CD4-positive, alpha-beta T cell (primary cell): Measurements from ENCODE around the gene CEP57L1. TPM values are rescaled to one million over a fixed set of nuclear protein-coding genes. Genes with fewer than 3 reads are reported as not detected.
"Not testable (repeated sequence)": the region's sequence is repeated elsewhere in the genome, so short reads cannot be mapped to it uniquely, and the experiment has no call there.

Experiments
- ATAC-seq: fragments of 200-7000 bp; cut with Tn5 transposase; one replicate; pipeline ENCODE4 v1.10.0; 2022; ENCODE audit warnings: mild to moderate bottlenecking; ENCODE audit not compliant: poor library complexity
- CTCF ChIA-PET: fragments of 350-600 bp; sonication (Branson Sonifier 250); formaldehyde crosslinking; loops from one replicate; lab custom pipeline; 2021; ENCODE audit warnings: antibody characterized with exemption, inconsistent platforms; lab: Charles Lee
- POLR2A ChIA-PET: fragments of 350-600 bp; sonication (Branson Sonifier 250); formaldehyde crosslinking; loops from one replicate; lab custom pipeline; 2021; ENCODE audit warnings: antibody characterized with exemption, inconsistent platforms; lab: Charles Lee
- DNase-seq, 14 experiments: peaks; one replicate each; pipeline ENCODE4 v3.0.0-alpha.2; 2013 to 2020; ENCODE audit warnings: mixed read lengths in 2 of 14
- H3K27ac ChIP-seq, 2 donors: one replicate each; pipeline versions ENCODE4 v1.5.1 to v1.7.0; 2013; ENCODE audit warnings: low read length in 2 of 2, low read depth in 1 of 2, mild to moderate bottlenecking in 1 of 2
- H3K27me3 ChIP-seq, 2 experiments: 1 replicate in 1 of 2; 2 replicates in 1 of 2; pipeline versions ENCODE4 v1.6.1 to v1.7.0; 2013; ENCODE audit warnings: low read length in 2 of 2, control low read depth in 1 of 2, mild to moderate bottlenecking in 1 of 2, moderate library complexity in 1 of 2; ENCODE audit not compliant: insufficient read depth in 2 of 2, control insufficient read depth in 1 of 2
- H3K36me3 ChIP-seq: one replicate; pipeline ENCODE4 v1.6.1; 2013; ENCODE audit warnings: low read length, control low read depth; ENCODE audit not compliant: insufficient read depth
- H3K4me1 ChIP-seq: one replicate; pipeline ENCODE4 v1.6.1; 2013; ENCODE audit warnings: low read length, control low read depth; ENCODE audit not compliant: insufficient read depth
- H3K4me3 ChIP-seq: one replicate; pipeline ENCODE4 v1.5.1; 2013; ENCODE audit warnings: mild to moderate bottlenecking, low read length, moderate library complexity
- H3K9me3 ChIP-seq, 2 experiments: 1 replicate in 1 of 2; 2 replicates in 1 of 2; pipeline versions ENCODE4 v1.6.1 to v1.7.0; 2013; ENCODE audit warnings: low read length in 2 of 2, mild to moderate bottlenecking in 2 of 2, control low read depth in 1 of 2, moderate library complexity in 1 of 2; ENCODE audit not compliant: control insufficient read depth in 1 of 2, insufficient read depth in 1 of 2
- H3K27ac Mint-ChIP-seq: one replicate; pipeline ENCODE4 v1.8.0; 2020; ENCODE audit warnings: mixed read lengths
- H3K27me3 Mint-ChIP-seq: one replicate; pipeline ENCODE4 v1.8.0; 2021; ENCODE audit warnings: mixed read lengths
- H3K36me3 Mint-ChIP-seq: one replicate; pipeline ENCODE4 v1.8.0; 2021; ENCODE audit warnings: low read depth, mixed read lengths
- H3K4me1 Mint-ChIP-seq: one replicate; pipeline ENCODE4 v1.8.0; 2021; ENCODE audit warnings: low read depth, mixed read lengths
- H3K4me3 Mint-ChIP-seq: one replicate; pipeline ENCODE4 v1.8.0; 2020; ENCODE audit warnings: mild to moderate bottlenecking, mixed read lengths
- H3K9me3 Mint-ChIP-seq: one replicate; pipeline ENCODE4 v1.8.0; 2020; ENCODE audit warnings: mixed read lengths
- intact Hi-C, 2 experiments: fragments of 100-400 bp; cut with DNase I in 1 of 2; cut with micrococcal nuclease in 1 of 2; formaldehyde crosslinking; loops; one replicate each; pipeline versions ENCODE4 v1.15.1 to v1.9.0; 2023 to 2025; cut with DNase I, micrococcal nuclease
- total RNA-seq, 174 experiments: library from RNA in 2 of 174; stranded (reverse) in 2 of 174; gene quantifications; one replicate each; pipeline ENCODE4 v1.2.3 and lab custom pipeline; 2021 to 2026
- TF ChIP-seq, protein P1 (sequence below): fragments of 200-600 bp; IDR thresholded peaks from one replicate; pipeline ENCODE4 v1.8.0; 2022; ENCODE audit warnings: antibody characterized with exemption, mild to moderate bottlenecking

Gene CEP57L1
- total RNA-seq, 2 experiments from 2014 or later: 3.8 to 4.8 TPM

GRCh38 chr6:109139109-109139508, 43.8 kb downstream of the CEP57L1 start:
- Histone ChIP-seq H3K27me3 (no peaks in the 10 kb centered on the region), H3K4me1 (no peaks in the 10 kb centered on the region), H3K27ac (no peak overlapping the region), H3K9me3 (no peaks in the 10 kb centered on the region), H3K36me3 (no peaks in the 10 kb centered on the region), H3K4me3 (no peak overlapping the region)
- H3K4me1 Mint-ChIP-seq: no peaks in the 10 kb centered on the region
- intact Hi-C loops: loop anchor here in 1 of 2 experiments (10.0 kb wide), 1 partner anchor 1136 kb away; no protein-coding TSS in a partner anchor
- ChIA-PET CTCF (interaction anchor here (0.5 kb wide), 1 partner anchor 602 kb away, joined by 3 read pairs; no protein-coding TSS in a partner anchor), POLR2A (no interaction called here)
- no peak overlapping the region for H3K4me3 Mint-ChIP-seq
- H3K27me3 Mint-ChIP-seq: no peaks in the 10 kb centered on the region
- no peaks in the 10 kb centered on the region for H3K9me3 Mint-ChIP-seq
- DNase-seq (no peak), ATAC-seq (no peak)
- TF ChIP-seq, protein P1, sequence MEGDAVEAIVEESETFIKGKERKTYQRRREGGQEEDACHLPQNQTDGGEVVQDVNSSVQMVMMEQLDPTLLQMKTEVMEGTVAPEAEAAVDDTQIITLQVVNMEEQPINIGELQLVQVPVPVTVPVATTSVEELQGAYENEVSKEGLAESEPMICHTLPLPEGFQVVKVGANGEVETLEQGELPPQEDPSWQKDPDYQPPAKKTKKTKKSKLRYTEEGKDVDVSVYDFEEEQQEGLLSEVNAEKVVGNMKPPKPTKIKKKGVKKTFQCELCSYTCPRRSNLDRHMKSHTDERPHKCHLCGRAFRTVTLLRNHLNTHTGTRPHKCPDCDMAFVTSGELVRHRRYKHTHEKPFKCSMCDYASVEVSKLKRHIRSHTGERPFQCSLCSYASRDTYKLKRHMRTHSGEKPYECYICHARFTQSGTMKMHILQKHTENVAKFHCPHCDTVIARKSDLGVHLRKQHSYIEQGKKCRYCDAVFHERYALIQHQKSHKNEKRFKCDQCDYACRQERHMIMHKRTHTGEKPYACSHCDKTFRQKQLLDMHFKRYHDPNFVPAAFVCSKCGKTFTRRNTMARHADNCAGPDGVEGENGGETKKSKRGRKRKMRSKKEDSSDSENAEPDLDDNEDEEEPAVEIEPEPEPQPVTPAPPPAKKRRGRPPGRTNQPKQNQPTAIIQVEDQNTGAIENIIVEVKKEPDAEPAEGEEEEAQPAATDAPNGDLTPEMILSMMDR: no peak
- no peak overlapping the region for H3K27ac Mint-ChIP-seq
- peaks cover 5% of the 10 kb centered on the region for H3K36me3 Mint-ChIP-seq

DNA sequence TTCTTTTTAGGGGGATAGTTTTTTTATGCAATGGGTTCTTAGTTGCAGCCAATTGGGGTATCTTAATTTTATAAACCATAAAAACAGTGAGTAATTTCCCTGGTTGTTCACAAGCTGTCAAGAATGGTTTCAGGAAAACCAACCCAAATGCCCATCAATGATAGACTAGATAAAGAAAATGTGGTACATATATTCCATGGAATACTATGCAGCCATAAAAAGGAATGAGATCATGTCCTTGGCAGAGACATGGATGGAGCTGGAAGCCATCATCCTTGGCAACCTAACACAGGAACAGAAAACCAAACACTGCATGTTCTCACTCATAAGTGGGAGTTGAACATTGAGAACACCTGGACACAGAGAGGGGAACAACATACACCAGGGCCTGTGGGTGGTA, 46.8 kb downstream of the CEP57L1 start:
- H3K27me3 Mint-ChIP-seq, CTCF ChIA-PET, H3K4me1 Mint-ChIP-seq, H3K9me3 Mint-ChIP-seq, H3K9me3 ChIP-seq, POLR2A ChIA-PET, H3K27ac Mint-ChIP-seq, H3K36me3 Mint-ChIP-seq, H3K27ac ChIP-seq, H3K36me3 ChIP-seq, ATAC-seq, DNase-seq, intact Hi-C loops, H3K4me3 Mint-ChIP-seq, H3K4me1 ChIP-seq, H3K4me3 ChIP-seq, H3K27me3 ChIP-seq: not testable (repeated sequence)

DNA sequence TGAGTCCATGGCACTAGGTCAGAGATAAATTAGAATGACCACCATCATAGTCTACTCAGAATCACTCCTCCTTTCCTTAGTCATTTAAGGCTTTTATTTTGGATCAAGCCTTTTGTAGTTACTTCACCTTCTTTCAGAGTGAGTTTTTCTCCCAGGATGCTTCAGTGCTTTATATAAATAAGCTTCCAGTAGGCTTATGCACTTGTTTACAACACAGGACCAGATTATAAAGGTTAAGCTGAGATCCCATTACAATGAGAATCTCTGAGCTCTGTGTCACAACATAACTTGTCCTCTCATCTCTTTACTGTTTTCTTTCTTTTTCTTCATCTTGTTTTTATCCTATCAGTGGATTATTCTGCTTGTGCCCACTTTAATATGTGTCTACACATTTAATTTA, 47.9 kb downstream of the CEP57L1 start:
- ChIA-PET CTCF (no interaction called here), POLR2A (no interaction called here)
- no peak overlapping the region for H3K27ac Mint-ChIP-seq
- H3K27me3 Mint-ChIP-seq: no peaks in the 10 kb centered on the region
- no peaks in the 10 kb centered on the region for H3K4me1 Mint-ChIP-seq
- intact Hi-C loops: no loop called here
- H3K36me3 Mint-ChIP-seq: peaks cover 12% of the 10 kb centered on the region
- H3K9me3 Mint-ChIP-seq: no peaks in the 10 kb centered on the region
- Histone ChIP-seq H3K9me3 (no peaks in the 10 kb centered on the region), H3K27me3 (no peaks in the 10 kb centered on the region), H3K27ac (no peak overlapping the region), H3K4me1 (no peaks in the 10 kb centered on the region), H3K36me3 (no peaks in the 10 kb centered on the region), H3K4me3 (no peak overlapping the region)
- no peak overlapping the region for H3K4me3 Mint-ChIP-seq
- no peak for ATAC-seq
- TF ChIP-seq, protein P1: no peak
- no peak for DNase-seq

DNA sequence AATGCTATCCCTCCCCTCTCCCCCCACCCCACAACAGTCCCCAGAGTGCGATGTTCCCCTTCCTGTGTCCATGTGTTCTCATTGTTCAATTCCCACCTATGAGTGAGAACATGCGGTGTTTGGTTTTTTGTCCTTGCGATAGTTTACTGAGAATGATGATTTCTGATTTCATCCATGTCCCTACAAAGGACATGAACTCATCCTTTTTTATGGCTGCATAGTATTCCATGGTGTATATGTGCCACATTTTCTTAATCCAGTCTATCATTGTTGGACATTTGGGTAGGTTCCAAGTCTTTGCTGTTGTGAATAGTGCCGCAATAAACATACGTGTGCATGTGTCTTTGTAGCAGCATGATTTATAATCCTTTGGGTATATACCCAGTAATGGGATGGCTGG, 52.9 kb downstream of the CEP57L1 start:
- intact Hi-C loops, H3K27ac Mint-ChIP-seq, POLR2A ChIA-PET, H3K27me3 Mint-ChIP-seq, H3K27me3 ChIP-seq, H3K4me3 Mint-ChIP-seq, H3K36me3 ChIP-seq, DNase-seq, H3K27ac ChIP-seq, H3K4me3 ChIP-seq, H3K4me1 ChIP-seq, H3K9me3 ChIP-seq, CTCF ChIA-PET, ATAC-seq, H3K4me1 Mint-ChIP-seq, H3K9me3 Mint-ChIP-seq: not testable (repeated sequence)
- H3K36me3 Mint-ChIP-seq: peaks cover 21% of the 10 kb centered on the region

DNA sequence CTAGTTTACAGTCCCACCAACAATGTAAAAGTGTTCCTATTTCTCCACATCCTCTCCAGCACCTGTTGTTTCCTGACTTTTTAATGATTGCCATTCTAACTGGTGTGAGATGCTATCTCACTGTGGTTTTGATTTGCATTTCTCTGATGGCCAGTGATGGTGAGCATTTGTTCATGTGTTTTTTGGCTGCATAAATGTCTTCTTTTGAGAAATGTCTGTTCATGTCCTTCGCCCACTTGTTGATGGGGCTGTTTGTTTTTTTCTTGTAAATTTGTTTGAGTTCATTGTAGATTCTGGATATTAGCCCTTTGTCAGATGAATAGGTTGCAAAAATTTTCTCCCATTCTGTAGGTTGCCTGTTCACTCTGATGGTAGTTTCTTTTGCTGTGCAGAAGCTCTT, 53.4 kb downstream of the CEP57L1 start:
- H3K4me1 Mint-ChIP-seq, H3K27me3 Mint-ChIP-seq, DNase-seq, H3K4me1 ChIP-seq, H3K4me3 Mint-ChIP-seq, H3K27me3 ChIP-seq, H3K4me3 ChIP-seq, POLR2A ChIA-PET, H3K27ac Mint-ChIP-seq, H3K9me3 Mint-ChIP-seq, H3K9me3 ChIP-seq, ATAC-seq, CTCF ChIA-PET, H3K27ac ChIP-seq, intact Hi-C loops, H3K36me3 ChIP-seq: not testable (repeated sequence)
- H3K36me3 Mint-ChIP-seq: peaks cover 22% of the 10 kb centered on the region
